Kidney (tissue), 14 donors: Measurements from ENCODE around the gene RAP1GAP2. TPM values are rescaled to one million over a fixed set of nuclear protein-coding genes. Genes with fewer than 3 reads are reported as not detected.

ENCODE experiments used
- DNase-seq, 5 donors: peaks; one replicate each; pipeline ENCODE4 v3.0.0-alpha.2; 2013 to 2020
- FAIRE-seq: peaks from 2 replicates; lab custom pipeline; 2012; peaks lifted over from hg19 to GRCh38; lab: Jason Lieb, UNC
- H3K27ac ChIP-seq, 2 donors: one replicate each; pipeline ENCODE4 v1.7.0; 2013; ENCODE audit warnings: low read depth in 2 of 2, low read length in 2 of 2, inconsistent platforms in 1 of 2
- H3K27me3 ChIP-seq: one replicate; pipeline ENCODE4 v1.7.1; 2013; ENCODE audit warnings: low read length, inconsistent platforms; ENCODE audit not compliant: control insufficient read depth, insufficient read depth
- H3K36me3 ChIP-seq, 3 donors: one replicate each; pipeline versions ENCODE4 v1.7.0 to v1.7.1; 2013; ENCODE audit warnings: low read length in 3 of 3, control low read depth in 1 of 3, inconsistent platforms in 1 of 3; ENCODE audit not compliant: insufficient read depth in 3 of 3, control insufficient read depth in 2 of 3
- H3K4me1 ChIP-seq, 3 donors: one replicate each; pipeline versions ENCODE4 v1.7.0 to v1.7.1; 2013; ENCODE audit warnings: low read length in 3 of 3, inconsistent platforms in 1 of 3, low read depth in 1 of 3; ENCODE audit not compliant: control insufficient read depth in 2 of 3, insufficient read depth in 2 of 3
- H3K4me3 ChIP-seq, 3 donors: one replicate each; pipeline versions ENCODE4 v1.7.0 to v1.8.1; 2013; ENCODE audit warnings: low read length in 3 of 3, control low read depth in 1 of 3, inconsistent platforms in 1 of 3
- H3K9ac ChIP-seq, 3 donors: one replicate each; pipeline versions ENCODE4 v1.7.0 to v1.7.1; 2013; ENCODE audit warnings: low read length in 3 of 3, control low read depth in 1 of 3, inconsistent platforms in 1 of 3
- H3K9me3 ChIP-seq, 3 donors: one replicate each; pipeline versions ENCODE4 v1.7.0 to v1.7.1; 2013; ENCODE audit warnings: low read length in 3 of 3, control low read depth in 1 of 3, inconsistent platforms in 1 of 3; ENCODE audit not compliant: control insufficient read depth in 2 of 3, insufficient read depth in 1 of 3
- CTCF ChIP-seq: IDR thresholded peaks from 3 replicates; pipeline ENCODE4 v1.5.1; 2012; ENCODE audit warnings: mild to moderate bottlenecking, moderate library complexity, borderline replicate concordance; ENCODE audit not compliant: insufficient read depth; ENCODE audit errors: extremely low read depth
- intact Hi-C: fragments of 100-400 bp; cut with DNase I; formaldehyde crosslinking; loops from one replicate; pipeline ENCODE4 v1.11.1; 2022
- polyA plus RNA-seq: library from polyadenylated mRNA; stranded (reverse); fragments of 350-450 nt; fragmentation: Illumina TruSeq; extraction: RNeasy Lipid Tissue Mini Kit (QIAGEN cat#74804); gene quantifications from one replicate; pipeline ENCODE4 v1.2.3, GENCODE V29; 2014; ENCODE audit warnings: low read depth, low replicate concordance; ENCODE audit not compliant: insufficient read depth
- total RNA-seq: library from RNA; stranded (reverse); fragmentation: NEBNext Ultra II Directional; extraction: Animal tissue kit (Norgen Biotek cat#: 25700); gene quantifications from one replicate; pipeline ENCODE4 v1.2.1, GENCODE V29; 2021
- donor health status: control.
- donor health status: control.
- donor health status: control.
- donor health status: control.
- donor health status: control.
- donor health status: DM: yes; HTN: yes; CAD: no.
- donor health status: Normal renal cell carcinoma (clear cell type).

Gene RAP1GAP2
- total and polyA plus RNA-seq, 2 donors from 2014 or later, result 6.8 to 46.2 TPM

GRCh38 chr17:2867441-2868424 lies 71.5 kb downstream of the RAP1GAP2 start:
- Histone ChIP-seq H3K9ac (no peak overlapping the region), H3K9me3 (no peaks in the 10 kb centered on the region), H3K27me3 (no peaks in the 10 kb centered on the region), H3K4me1 (peaks cover 0 to 3% (median 0%) of the 10 kb centered on the region in 3 donors), H3K4me3 (no peak overlapping the region), H3K36me3 (no peaks in the 10 kb centered on the region), H3K27ac (no peak overlapping the region)
- no peak for TF ChIP-seq CTCF
- intact Hi-C loops, result no loop called here
- DNase-seq (no peak), FAIRE-seq (no peak)

GRCh38 chr17:2869604-2870003 lies 73.4 kb downstream of the RAP1GAP2 start:
- Histone ChIP-seq H3K9me3 (no peaks in the 10 kb centered on the region), H3K4me1 (peaks cover 0 to 4% (median 0%) of the 10 kb centered on the region in 3 donors), H3K4me3 (no peak overlapping the region), H3K27ac (no peak overlapping the region), H3K27me3 (no peaks in the 10 kb centered on the region), H3K36me3 (no peaks in the 10 kb centered on the region), H3K9ac (no peak overlapping the region)
- FAIRE-seq (no peak), DNase-seq (no peak)
- intact Hi-C loops, result no loop called here
- TF ChIP-seq CTCF, result no peak

- intact Hi-C loops, result no loop called here
- no peak for TF ChIP-seq CTCF
- Histone ChIP-seq H3K4me1 (peaks cover 0 to 10% (median 0%) of the 10 kb centered on the region in 3 donors), H3K27ac (no peak overlapping the region), H3K9ac (no peak overlapping the region), H3K27me3 (no peaks in the 10 kb centered on the region), H3K9me3 (no peaks in the 10 kb centered on the region), H3K4me3 (no peak overlapping the region), H3K36me3 (no peaks in the 10 kb centered on the region)
- DNase-seq (peak in 2 of 5 donors; percentile 39 to 43), FAIRE-seq (no peak)
These were observed 75.0 kb downstream of the RAP1GAP2 start for GRCh38 chr17:2871205-2871604.
